Aorta (tissue), 5 donors: Measurements from ENCODE around the gene FARP1. TPM values are rescaled to one million over a fixed set of nuclear protein-coding genes. Genes with fewer than 3 reads are reported as not detected.
"Not testable (repeated sequence)": the region's sequence is repeated elsewhere in the genome, so short reads cannot be mapped to it uniquely, and the experiment has no call there.

Source experiments
- ATAC-seq: fragments of 200-7000 bp; cut with Tn5 transposase; one replicate; pipeline ENCODE4 v1.9.1; 2022; ENCODE audit warnings: moderate library complexity; ENCODE audit not compliant: low FRiP score
- DNase-seq, 2 donors: peaks; one replicate each; pipeline ENCODE4 v3.0.0-alpha.2; 2020
- H3K27ac ChIP-seq, 2 donors: one replicate each; pipeline ENCODE4 v1.5.1; 2013; ENCODE audit warnings: low read length in 2 of 2, mild to moderate bottlenecking in 2 of 2, moderate library complexity in 2 of 2, control low read depth in 1 of 2, inconsistent platforms in 1 of 2, low read depth in 1 of 2
- H3K27me3 ChIP-seq, 2 donors: one replicate each; pipeline ENCODE4 v1.6.1; 2013; ENCODE audit warnings: control low read depth in 1 of 2, low read length in 1 of 2, mild to moderate bottlenecking in 1 of 2, moderate library complexity in 1 of 2; ENCODE audit not compliant: insufficient read depth in 2 of 2, control insufficient read depth in 1 of 2
- H3K36me3 ChIP-seq, 2 donors: one replicate each; pipeline ENCODE4 v1.6.1; 2013; ENCODE audit warnings: control low read depth in 1 of 2, low read length in 1 of 2, mild to moderate bottlenecking in 1 of 2; ENCODE audit not compliant: insufficient read depth in 2 of 2, control insufficient read depth in 1 of 2
- H3K4me1 ChIP-seq, 2 donors: one replicate each; pipeline ENCODE4 v1.6.1; 2013; ENCODE audit warnings: low read length in 2 of 2, control low read depth in 1 of 2, mild to moderate bottlenecking in 1 of 2, moderate library complexity in 1 of 2; ENCODE audit not compliant: insufficient read depth in 2 of 2, control insufficient read depth in 1 of 2
- H3K4me3 ChIP-seq, 2 donors: one replicate each; pipeline ENCODE4 v1.5.1; 2013; ENCODE audit warnings: low read length in 2 of 2, control low read depth in 1 of 2, mild to moderate bottlenecking in 1 of 2
- H3K9me3 ChIP-seq: one replicate; pipeline ENCODE4 v1.6.1; 2013; ENCODE audit warnings: mild to moderate bottlenecking, low read length; ENCODE audit not compliant: control insufficient read depth
- WGBS, 2 donors: extraction: QIAGEN DNeasy Blood & Tissue Kit; methylation state at CpG; one replicate each; pipeline ENCODE4 v1.1.7; 2013; 5-methylcytosine and 5-hydroxymethylcytosine counted together
- intact Hi-C, 2 donors: fragments of 100-400 bp; cut with DNase I; formaldehyde crosslinking; loops; one replicate each; pipeline versions ENCODE4 v1.14.2 to v1.15.0; 2022
- polyA plus RNA-seq, 2 donors: library from polyadenylated mRNA; stranded (reverse); fragments of 200-250 nt; gene quantifications; one replicate each; pipeline ENCODE4 v1.2.3, GENCODE V29; 2013
- total RNA-seq, 2 donors: library from RNA; stranded (reverse); fragmentation: NEBNext Ultra II Directional; extraction: Animal tissue kit (Norgen Biotek cat#: 25700); gene quantifications; one replicate each; pipeline ENCODE4 v1.2.1, GENCODE V29; 2021
- donor health status: healthy with polysubstance abuse.
- donor health status: Bipolar disorder and iron deficiency.
- donor health status: DM: no; HTN: no; CAD: no.
- donor health status: DM: no; HTN: no; CAD: no.
- donor health status: DM: yes; HTN: yes; CAD: no.

FARP1 gene
- total and polyA plus RNA-seq, 4 donors, result 3.3 to 41.7 (median 23.7) TPM

GRCh38 chr13:98228661-98229341, 85.9 kb downstream of the FARP1 start:
- Histone ChIP-seq H3K27ac (no peak overlapping the region), H3K27me3 (no peaks in the 10 kb centered on the region), H3K4me3 (no peak overlapping the region), H3K4me1 (peaks cover 0 to 2% of the 10 kb centered on the region in 2 donors), H3K9me3 (no peaks in the 10 kb centered on the region), H3K36me3 (no peaks in the 10 kb centered on the region)
- DNase-seq (no peak), ATAC-seq (no peak)
- WGBS, 2 donors, result 87 to 91% methylated on average over 3 of the region's 3 CpGs
- intact Hi-C loops, result no loop called here

DNA sequence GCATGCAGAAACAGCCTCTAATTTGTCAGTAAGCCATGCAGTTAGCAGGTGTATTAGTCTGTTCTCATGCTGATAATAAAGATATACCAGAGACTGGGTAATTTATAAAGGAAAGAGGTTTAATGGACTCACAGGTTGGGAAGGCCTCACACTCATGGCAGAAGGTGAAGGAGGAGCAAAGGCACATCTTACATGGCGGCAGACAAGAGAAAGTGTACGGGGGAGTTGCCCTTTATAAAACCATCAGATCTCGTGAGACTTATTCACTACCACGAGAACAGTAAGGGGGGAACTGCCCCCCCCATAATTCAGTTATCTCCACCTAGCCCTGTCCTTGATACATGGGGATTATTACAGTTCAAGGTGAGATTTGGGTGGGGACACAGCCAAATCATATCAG, 87.9 kb downstream of the FARP1 start:
- ATAC-seq, H3K27ac ChIP-seq, intact Hi-C loops, H3K9me3 ChIP-seq, H3K36me3 ChIP-seq, DNase-seq, H3K27me3 ChIP-seq, H3K4me1 ChIP-seq, H3K4me3 ChIP-seq: not testable (repeated sequence)
- 92 to 98% methylated on average over 4 of the region's 4 CpGs for WGBS, 2 donors

- no peaks in the 10 kb centered on the region for H3K4me1 ChIP-seq
- intact Hi-C loops, result no loop called here
- DNase-seq (no peak), ATAC-seq (no peak)
- H3K27ac ChIP-seq, result no peak overlapping the region
- 94 to 95% methylated on average over 4 of the region's 4 CpGs for WGBS, 2 donors
- no peak overlapping the region for H3K4me3 ChIP-seq
- no peaks in the 10 kb centered on the region for H3K9me3 ChIP-seq
- H3K27me3 ChIP-seq, result no peaks in the 10 kb centered on the region
- no peaks in the 10 kb centered on the region for H3K36me3 ChIP-seq
These were observed 89.6 kb downstream of the FARP1 start for GRCh38 chr13:98232456-98232855.

DNA sequence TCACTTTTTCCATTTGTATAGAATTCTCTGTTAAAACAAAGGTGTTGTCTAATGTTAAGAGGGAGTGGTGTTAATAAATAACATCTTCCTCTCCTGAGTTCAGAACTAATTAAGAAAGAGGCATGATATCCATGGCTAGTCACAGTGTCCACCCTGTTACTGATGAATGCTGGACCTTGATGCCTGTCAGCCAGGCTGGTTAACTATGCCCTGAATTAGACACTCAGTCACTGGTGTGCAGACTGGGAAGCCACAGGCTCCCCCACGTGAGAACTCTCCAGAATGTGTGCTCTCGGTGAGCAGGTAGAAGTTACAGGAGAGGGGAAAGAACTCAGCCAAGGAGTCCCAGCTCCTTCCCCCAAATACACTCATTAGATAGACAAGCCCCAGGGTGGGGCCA, 90.2 kb downstream of the FARP1 start:
- DNase-seq (no peak), ATAC-seq (no peak)
- H3K27me3 ChIP-seq, result no peaks in the 10 kb centered on the region
- H3K4me1 ChIP-seq, result no peaks in the 10 kb centered on the region
- no peak overlapping the region for H3K27ac ChIP-seq
- no peaks in the 10 kb centered on the region for H3K36me3 ChIP-seq
- H3K4me3 ChIP-seq, result no peak overlapping the region
- intact Hi-C loops, result no loop called here
- H3K9me3 ChIP-seq, result no peaks in the 10 kb centered on the region
- WGBS, 2 donors, result 73 to 80% methylated on average over 2 of the region's 2 CpGs

GRCh38 chr13:98234348-98234747, 91.5 kb downstream of the FARP1 start:
- 92 to 97% methylated on average over 1 of the region's 1 CpG for WGBS, 2 donors
- intact Hi-C loops, result no loop called here
- DNase-seq, result no peak
- Histone ChIP-seq H3K4me1 (no peaks in the 10 kb centered on the region), H3K9me3 (no peaks in the 10 kb centered on the region), H3K27ac (no peak overlapping the region), H3K36me3 (no peaks in the 10 kb centered on the region), H3K4me3 (no peak overlapping the region), H3K27me3 (no peaks in the 10 kb centered on the region)
- no peak for ATAC-seq

- WGBS, 2 donors, result 69 to 80% methylated on average over 6 of the region's 6 CpGs
- no peaks in the 10 kb centered on the region for H3K36me3 ChIP-seq
- no peak overlapping the region for H3K4me3 ChIP-seq
- H3K4me1 ChIP-seq, result no peaks in the 10 kb centered on the region
- intact Hi-C loops, result no loop called here
- H3K27ac ChIP-seq, result no peak overlapping the region
- DNase-seq (no peak), ATAC-seq (no peak)
- H3K9me3 ChIP-seq, result no peaks in the 10 kb centered on the region
- no peaks in the 10 kb centered on the region for H3K27me3 ChIP-seq
These were observed 93.3 kb downstream of the FARP1 start for GRCh38 chr13:98236197-98236596.

- no peaks in the 10 kb centered on the region for H3K4me1 ChIP-seq
- intact Hi-C loops, result no loop called here
- no peaks in the 10 kb centered on the region for H3K36me3 ChIP-seq
- ATAC-seq (no peak), DNase-seq (no peak)
- H3K27ac ChIP-seq, result no peak overlapping the region
- H3K4me3 ChIP-seq, result no peak overlapping the region
- no peaks in the 10 kb centered on the region for H3K9me3 ChIP-seq
- WGBS, 2 donors, result 80 to 84% methylated on average over 8 of the region's 8 CpGs
- H3K27me3 ChIP-seq, result no peaks in the 10 kb centered on the region
These were observed 94.4 kb downstream of the FARP1 start for GRCh38 chr13:98237331-98237730.

DNA sequence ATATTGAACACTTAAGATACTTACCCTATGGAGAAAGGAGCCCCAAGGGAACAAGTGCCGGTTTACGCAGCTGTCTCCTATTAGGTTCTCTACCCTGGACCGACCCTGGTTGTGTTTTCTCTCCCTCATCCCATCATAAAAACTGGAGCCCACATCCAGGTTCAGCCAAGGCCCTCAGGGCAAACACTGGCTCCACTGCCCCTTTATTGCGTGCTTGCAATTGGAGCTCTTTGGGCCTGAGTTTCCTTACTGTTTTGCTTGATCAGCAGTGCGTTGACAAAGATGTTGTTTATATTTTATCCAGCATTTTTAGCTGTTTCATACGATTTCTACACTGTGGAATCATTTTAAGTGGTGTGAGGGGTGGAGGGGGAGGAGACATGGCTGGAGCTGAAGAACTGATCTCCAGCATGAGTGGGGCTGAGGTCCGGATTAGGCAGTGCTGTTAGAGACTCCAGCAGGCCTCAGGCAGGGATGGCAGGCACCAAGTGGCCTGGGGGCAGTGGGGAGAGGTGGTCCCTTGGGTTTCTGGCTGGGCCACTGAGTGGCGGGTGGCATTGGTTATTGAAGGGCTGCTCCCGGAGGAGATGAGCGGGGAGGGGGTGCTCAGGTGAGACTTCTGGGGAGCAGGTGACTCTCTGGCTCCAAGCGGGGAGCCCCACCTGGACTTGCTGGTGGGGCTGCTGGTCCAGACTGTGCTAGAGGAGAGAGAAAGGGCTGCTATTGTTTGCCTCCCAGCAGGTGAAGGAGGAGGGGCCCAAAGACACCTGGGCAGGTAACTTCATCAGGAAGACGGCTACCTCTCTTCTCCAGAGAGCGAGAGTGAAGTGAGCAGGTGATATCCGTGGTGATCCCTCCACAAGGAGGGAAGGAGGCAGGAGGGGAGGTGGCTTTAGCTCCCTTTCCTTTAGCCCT, 96.5 kb downstream of the FARP1 start:
- no peak overlapping the region for H3K27ac ChIP-seq
- no peaks in the 10 kb centered on the region for H3K27me3 ChIP-seq
- DNase-seq, result no peak
- H3K36me3 ChIP-seq, result no peaks in the 10 kb centered on the region
- ATAC-seq, result no peak
- H3K4me3 ChIP-seq, result no peak overlapping the region
- 87 to 92% methylated on average over 14 of the region's 14 CpGs for WGBS, 2 donors
- intact Hi-C loops, result no loop called here
- H3K9me3 ChIP-seq, result no peaks in the 10 kb centered on the region
- no peaks in the 10 kb centered on the region for H3K4me1 ChIP-seq

DNA sequence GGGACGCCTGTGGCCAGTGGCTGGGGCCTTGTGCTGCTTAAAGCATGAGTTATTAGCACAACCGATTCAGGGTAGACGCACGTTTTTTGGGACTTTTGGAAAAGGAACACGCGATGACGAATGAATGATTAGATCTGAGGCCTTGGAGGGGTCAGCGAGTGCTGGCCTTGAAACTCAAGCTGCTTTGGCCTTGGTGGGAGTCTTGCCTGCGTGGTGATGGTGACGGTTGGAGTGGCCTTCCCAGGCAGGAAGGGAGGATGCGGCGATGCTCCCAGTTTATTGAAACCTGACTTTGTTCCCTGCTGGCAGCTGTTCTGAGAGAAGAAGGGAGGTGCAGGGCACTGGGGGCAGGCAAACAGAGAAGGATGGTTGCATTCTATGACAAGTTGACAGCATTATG, 97.2 kb downstream of the FARP1 start:
- no peaks in the 10 kb centered on the region for H3K27me3 ChIP-seq
- DNase-seq (no peak), ATAC-seq (no peak)
- H3K9me3 ChIP-seq, result no peaks in the 10 kb centered on the region
- no peak overlapping the region for H3K27ac ChIP-seq
- intact Hi-C loops, result no loop called here
- H3K36me3 ChIP-seq, result no peaks in the 10 kb centered on the region
- no peaks in the 10 kb centered on the region for H3K4me1 ChIP-seq
- H3K4me3 ChIP-seq, result no peak overlapping the region
- 88 to 91% methylated on average over 12 of the region's 12 CpGs for WGBS, 2 donors
